A673 (cell line): Measurements from ENCODE around the gene NTN1.

Experiments
- EZH2 ChIP-seq: fragments of 200-600 bp; sonication (generic); IDR thresholded peaks from 2 replicates; pipeline ENCODE4 v1.6.1; 2017; ENCODE audit warnings: borderline replicate concordance, low read depth, mild to moderate bottlenecking, mixed read lengths, antibody characterized with exemption, low read length; ENCODE audit not compliant: poor library complexity, severe bottlenecking
- TF ChIP-seq, protein P1 (sequence below): fragments of 300-800, 200-600 bp; sonication (generic); conservative IDR thresholded peaks from 2 replicates; pipeline ENCODE4 v1.5.1; 2017; ENCODE audit warnings: low read depth, mild to moderate bottlenecking, antibody characterized with exemption, low read length, moderate library complexity, mixed read lengths

DNA sequence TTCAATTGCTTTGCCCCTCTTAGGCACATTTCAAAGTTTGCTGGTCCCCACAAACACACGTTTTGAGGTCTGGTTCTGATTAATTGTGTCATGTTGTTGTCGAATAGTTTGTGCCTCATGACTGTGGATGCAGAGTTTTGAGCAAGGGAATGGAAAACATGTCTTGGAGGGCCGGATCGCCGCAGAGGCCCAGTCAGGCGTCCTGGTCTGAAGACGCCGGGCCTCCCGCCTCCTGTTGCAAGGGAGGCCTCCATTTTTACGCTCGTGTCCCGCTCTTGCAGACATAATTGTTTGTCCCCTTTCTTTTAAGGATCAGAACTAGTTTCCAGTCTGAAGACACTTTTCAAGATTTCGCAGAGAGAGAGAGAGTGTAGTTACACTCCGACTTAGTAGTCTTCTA lies 3.2 kb downstream of the NTN1 start:
- TF ChIP-seq, protein P1, sequence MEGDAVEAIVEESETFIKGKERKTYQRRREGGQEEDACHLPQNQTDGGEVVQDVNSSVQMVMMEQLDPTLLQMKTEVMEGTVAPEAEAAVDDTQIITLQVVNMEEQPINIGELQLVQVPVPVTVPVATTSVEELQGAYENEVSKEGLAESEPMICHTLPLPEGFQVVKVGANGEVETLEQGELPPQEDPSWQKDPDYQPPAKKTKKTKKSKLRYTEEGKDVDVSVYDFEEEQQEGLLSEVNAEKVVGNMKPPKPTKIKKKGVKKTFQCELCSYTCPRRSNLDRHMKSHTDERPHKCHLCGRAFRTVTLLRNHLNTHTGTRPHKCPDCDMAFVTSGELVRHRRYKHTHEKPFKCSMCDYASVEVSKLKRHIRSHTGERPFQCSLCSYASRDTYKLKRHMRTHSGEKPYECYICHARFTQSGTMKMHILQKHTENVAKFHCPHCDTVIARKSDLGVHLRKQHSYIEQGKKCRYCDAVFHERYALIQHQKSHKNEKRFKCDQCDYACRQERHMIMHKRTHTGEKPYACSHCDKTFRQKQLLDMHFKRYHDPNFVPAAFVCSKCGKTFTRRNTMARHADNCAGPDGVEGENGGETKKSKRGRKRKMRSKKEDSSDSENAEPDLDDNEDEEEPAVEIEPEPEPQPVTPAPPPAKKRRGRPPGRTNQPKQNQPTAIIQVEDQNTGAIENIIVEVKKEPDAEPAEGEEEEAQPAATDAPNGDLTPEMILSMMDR = no peak
- TF ChIP-seq EZH2 = no peak
